CD4-positive, alpha-beta T cell (primary cell): Measurements from ENCODE around the gene GNPTAB. TPM values are rescaled to one million over a fixed set of nuclear protein-coding genes. Genes with fewer than 3 reads are reported as not detected.

Experiments used
- ATAC-seq: fragments of 200-7000 bp; cut with Tn5 transposase; one replicate; pipeline ENCODE4 v1.10.0; 2022; ENCODE audit warnings: mild to moderate bottlenecking; ENCODE audit not compliant: poor library complexity
- CTCF ChIA-PET: fragments of 350-600 bp; sonication (Branson Sonifier 250); formaldehyde crosslinking; loops from one replicate; lab custom pipeline; 2021; ENCODE audit warnings: antibody characterized with exemption, inconsistent platforms; lab: Charles Lee
- POLR2A ChIA-PET: fragments of 350-600 bp; sonication (Branson Sonifier 250); formaldehyde crosslinking; loops from one replicate; lab custom pipeline; 2021; ENCODE audit warnings: antibody characterized with exemption, inconsistent platforms; lab: Charles Lee
- DNase-seq, 14 experiments: peaks; one replicate each; pipeline ENCODE4 v3.0.0-alpha.2; 2013 to 2020; ENCODE audit warnings: mixed read lengths in 2 of 14
- H3K27ac ChIP-seq, 2 donors: one replicate each; pipeline versions ENCODE4 v1.5.1 to v1.7.0; 2013; ENCODE audit warnings: low read length in 2 of 2, low read depth in 1 of 2, mild to moderate bottlenecking in 1 of 2
- H3K27me3 ChIP-seq, 2 experiments: 1 replicate in 1 of 2; 2 replicates in 1 of 2; pipeline versions ENCODE4 v1.6.1 to v1.7.0; 2013; ENCODE audit warnings: low read length in 2 of 2, control low read depth in 1 of 2, mild to moderate bottlenecking in 1 of 2, moderate library complexity in 1 of 2; ENCODE audit not compliant: insufficient read depth in 2 of 2, control insufficient read depth in 1 of 2
- H3K36me3 ChIP-seq: one replicate; pipeline ENCODE4 v1.6.1; 2013; ENCODE audit warnings: low read length, control low read depth; ENCODE audit not compliant: insufficient read depth
- H3K4me1 ChIP-seq: one replicate; pipeline ENCODE4 v1.6.1; 2013; ENCODE audit warnings: low read length, control low read depth; ENCODE audit not compliant: insufficient read depth
- H3K4me3 ChIP-seq: one replicate; pipeline ENCODE4 v1.5.1; 2013; ENCODE audit warnings: mild to moderate bottlenecking, low read length, moderate library complexity
- H3K9me3 ChIP-seq, 2 experiments: 1 replicate in 1 of 2; 2 replicates in 1 of 2; pipeline versions ENCODE4 v1.6.1 to v1.7.0; 2013; ENCODE audit warnings: low read length in 2 of 2, mild to moderate bottlenecking in 2 of 2, control low read depth in 1 of 2, moderate library complexity in 1 of 2; ENCODE audit not compliant: control insufficient read depth in 1 of 2, insufficient read depth in 1 of 2
- H3K27ac Mint-ChIP-seq: one replicate; pipeline ENCODE4 v1.8.0; 2020; ENCODE audit warnings: mixed read lengths
- H3K27me3 Mint-ChIP-seq: one replicate; pipeline ENCODE4 v1.8.0; 2021; ENCODE audit warnings: mixed read lengths
- H3K36me3 Mint-ChIP-seq: one replicate; pipeline ENCODE4 v1.8.0; 2021; ENCODE audit warnings: low read depth, mixed read lengths
- H3K4me1 Mint-ChIP-seq: one replicate; pipeline ENCODE4 v1.8.0; 2021; ENCODE audit warnings: low read depth, mixed read lengths
- H3K4me3 Mint-ChIP-seq: one replicate; pipeline ENCODE4 v1.8.0; 2020; ENCODE audit warnings: mild to moderate bottlenecking, mixed read lengths
- H3K9me3 Mint-ChIP-seq: one replicate; pipeline ENCODE4 v1.8.0; 2020; ENCODE audit warnings: mixed read lengths
- intact Hi-C, 2 experiments: fragments of 100-400 bp; cut with DNase I in 1 of 2; cut with micrococcal nuclease in 1 of 2; formaldehyde crosslinking; loops; one replicate each; pipeline versions ENCODE4 v1.15.1 to v1.9.0; 2023 to 2025; cut with DNase I, micrococcal nuclease
- total RNA-seq, 174 experiments: library from RNA in 2 of 174; stranded (reverse) in 2 of 174; gene quantifications; one replicate each; pipeline ENCODE4 v1.2.3 and lab custom pipeline; 2021 to 2026
- TF ChIP-seq, protein P1 (sequence below): fragments of 200-600 bp; IDR thresholded peaks from one replicate; pipeline ENCODE4 v1.8.0; 2022; ENCODE audit warnings: antibody characterized with exemption, mild to moderate bottlenecking

GNPTAB gene
- total RNA-seq, 2 experiments from 2014 or later: 38.2 to 43.8 TPM

DNA sequence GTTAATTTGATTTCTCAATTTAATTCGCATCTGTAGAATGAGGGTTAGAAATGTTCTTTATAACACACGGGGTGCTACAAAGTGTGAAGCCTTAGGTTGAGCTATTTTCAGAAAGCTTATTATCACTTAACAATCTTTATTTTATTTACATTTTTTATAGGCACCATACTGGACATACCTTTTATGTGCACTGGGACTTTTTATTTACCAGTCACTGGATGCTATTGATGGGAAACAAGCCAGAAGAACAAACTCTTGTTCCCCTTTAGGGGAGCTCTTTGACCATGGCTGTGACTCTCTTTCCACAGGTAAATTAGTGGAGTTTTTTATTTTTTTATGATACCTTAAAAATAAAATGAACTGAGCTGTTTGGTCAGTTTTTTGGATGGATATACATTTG, 116.8 kb downstream of the GNPTAB start:
- H3K36me3 Mint-ChIP-seq: peaks cover 5% of the 10 kb centered on the region
- Histone ChIP-seq H3K4me3 (no peak overlapping the region), H3K27me3 (no peaks in the 10 kb centered on the region), H3K4me1 (peaks cover 7% of the 10 kb centered on the region), H3K36me3 (peaks cover 2% of the 10 kb centered on the region), H3K27ac (no peak overlapping the region), H3K9me3 (no peaks in the 10 kb centered on the region)
- intact Hi-C loops: no loop called here
- H3K9me3 Mint-ChIP-seq: no peaks in the 10 kb centered on the region
- CTCF ChIA-PET: interaction anchor here (0.7 to 1.3 kb wide), 2 partner anchors 12 to 19 kb away, joined by 3 to 5 read pairs; no protein-coding TSS in a partner anchor
- H3K27me3 Mint-ChIP-seq: no peaks in the 10 kb centered on the region
- POLR2A ChIA-PET: interaction anchor here (1.1 kb wide), 1 partner anchor 16 kb away, joined by 4 read pairs; no protein-coding TSS in a partner anchor
- ATAC-seq (no peak), DNase-seq (no peak)
- H3K4me3 Mint-ChIP-seq: no peak overlapping the region
- peaks cover 10% of the 10 kb centered on the region for H3K4me1 Mint-ChIP-seq
- TF ChIP-seq, protein P1, sequence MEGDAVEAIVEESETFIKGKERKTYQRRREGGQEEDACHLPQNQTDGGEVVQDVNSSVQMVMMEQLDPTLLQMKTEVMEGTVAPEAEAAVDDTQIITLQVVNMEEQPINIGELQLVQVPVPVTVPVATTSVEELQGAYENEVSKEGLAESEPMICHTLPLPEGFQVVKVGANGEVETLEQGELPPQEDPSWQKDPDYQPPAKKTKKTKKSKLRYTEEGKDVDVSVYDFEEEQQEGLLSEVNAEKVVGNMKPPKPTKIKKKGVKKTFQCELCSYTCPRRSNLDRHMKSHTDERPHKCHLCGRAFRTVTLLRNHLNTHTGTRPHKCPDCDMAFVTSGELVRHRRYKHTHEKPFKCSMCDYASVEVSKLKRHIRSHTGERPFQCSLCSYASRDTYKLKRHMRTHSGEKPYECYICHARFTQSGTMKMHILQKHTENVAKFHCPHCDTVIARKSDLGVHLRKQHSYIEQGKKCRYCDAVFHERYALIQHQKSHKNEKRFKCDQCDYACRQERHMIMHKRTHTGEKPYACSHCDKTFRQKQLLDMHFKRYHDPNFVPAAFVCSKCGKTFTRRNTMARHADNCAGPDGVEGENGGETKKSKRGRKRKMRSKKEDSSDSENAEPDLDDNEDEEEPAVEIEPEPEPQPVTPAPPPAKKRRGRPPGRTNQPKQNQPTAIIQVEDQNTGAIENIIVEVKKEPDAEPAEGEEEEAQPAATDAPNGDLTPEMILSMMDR: no peak
- H3K27ac Mint-ChIP-seq: no peak overlapping the region

DNA sequence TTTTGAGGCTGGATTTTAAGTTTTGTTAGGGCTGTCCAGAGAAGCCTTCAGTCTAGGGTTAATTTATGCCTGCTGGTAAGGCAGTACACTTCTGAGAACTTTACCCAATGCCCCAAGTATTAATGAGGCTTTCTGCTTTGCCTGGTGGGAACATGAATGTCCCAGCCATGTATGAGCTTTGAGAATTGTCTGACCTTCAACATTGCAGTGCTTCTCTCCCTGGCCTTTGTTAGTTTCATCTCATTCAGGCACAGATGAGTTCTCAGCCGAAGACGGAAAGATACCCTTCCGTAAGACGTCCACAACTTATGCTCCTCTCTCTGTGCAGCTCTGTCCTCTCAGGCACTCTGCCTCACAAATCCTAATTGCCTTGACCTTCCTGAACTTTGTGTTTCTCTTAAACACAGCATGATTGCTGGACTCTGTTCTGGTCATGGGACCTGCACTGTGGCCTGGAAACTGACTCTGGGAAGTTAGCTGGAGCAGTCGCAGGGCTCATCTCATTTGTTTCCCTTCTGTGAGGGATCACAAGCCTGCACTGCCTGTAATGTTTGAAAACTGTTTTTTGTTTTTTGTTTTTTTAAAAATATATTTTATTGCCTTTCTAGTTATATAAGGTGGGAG, 117.6 kb downstream of the GNPTAB start:
- intact Hi-C loops: no loop called here
- no peaks in the 10 kb centered on the region for H3K9me3 Mint-ChIP-seq
- Histone ChIP-seq H3K36me3 (peaks cover 2% of the 10 kb centered on the region), H3K4me1 (peaks cover 7% of the 10 kb centered on the region), H3K4me3 (no peak overlapping the region), H3K9me3 (no peaks in the 10 kb centered on the region), H3K27ac (no peak overlapping the region), H3K27me3 (no peaks in the 10 kb centered on the region)
- ATAC-seq (no peak), DNase-seq (no peak)
- no peaks in the 10 kb centered on the region for H3K27me3 Mint-ChIP-seq
- ChIA-PET CTCF (interaction anchor here (1.3 kb wide), 1 partner anchor 20 kb away, joined by 3 read pairs; no protein-coding TSS in a partner anchor), POLR2A (interaction anchor here (1.1 kb wide), 1 partner anchor 15 kb away, joined by 4 read pairs; no protein-coding TSS in a partner anchor)
- peaks cover 5% of the 10 kb centered on the region for H3K36me3 Mint-ChIP-seq
- no peak overlapping the region for H3K27ac Mint-ChIP-seq
- H3K4me3 Mint-ChIP-seq: no peak overlapping the region
- H3K4me1 Mint-ChIP-seq: peaks cover 10% of the 10 kb centered on the region
- TF ChIP-seq, protein P1: no peak

DNA sequence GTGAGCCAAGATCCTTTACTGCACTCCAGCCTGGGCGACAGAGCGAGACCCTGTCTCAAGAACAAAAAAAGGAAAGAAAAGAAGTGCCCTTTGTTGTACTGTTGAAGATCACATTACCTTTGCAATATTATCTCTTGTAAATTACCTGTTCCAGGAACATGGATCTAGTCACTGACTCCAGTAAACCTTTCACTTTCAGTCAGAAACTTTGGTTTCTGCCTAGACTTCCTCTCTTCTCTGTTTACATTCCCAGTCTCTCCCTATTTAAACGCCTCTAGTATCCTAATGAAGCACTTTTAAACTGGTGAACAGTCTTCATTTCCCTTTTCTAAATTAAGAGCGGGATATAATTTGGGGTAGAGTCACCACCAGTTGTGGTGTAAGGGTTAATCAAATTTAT, 120.5 kb downstream of the GNPTAB start:
- intact Hi-C loops: no loop called here
- H3K27ac Mint-ChIP-seq: no peak overlapping the region
- Histone ChIP-seq H3K27ac (no peak overlapping the region), H3K27me3 (no peaks in the 10 kb centered on the region), H3K4me1 (peaks cover 7% of the 10 kb centered on the region), H3K9me3 (no peaks in the 10 kb centered on the region), H3K36me3 (peaks cover 2% of the 10 kb centered on the region), H3K4me3 (no peak overlapping the region)
- TF ChIP-seq, protein P1: no peak
- H3K4me1 Mint-ChIP-seq: peaks cover 10% of the 10 kb centered on the region
- ChIA-PET POLR2A (no interaction called here), CTCF (no interaction called here)
- H3K4me3 Mint-ChIP-seq: no peak overlapping the region
- H3K9me3 Mint-ChIP-seq: no peaks in the 10 kb centered on the region
- DNase-seq (no peak), ATAC-seq (no peak)
- H3K36me3 Mint-ChIP-seq: no peaks in the 10 kb centered on the region
- no peaks in the 10 kb centered on the region for H3K27me3 Mint-ChIP-seq
